Activated B cell treated with CpG ODN at 0.5 μM for 24 hours (primary cell): Measurements from ENCODE around the gene FNDC1. TPM values are rescaled to one million over a fixed set of nuclear protein-coding genes. Genes with fewer than 3 reads are reported as not detected.
"Not testable (repeated sequence)": the region's sequence is repeated elsewhere in the genome, so short reads cannot be mapped to it uniquely, and the experiment has no call there.

Experiments used
- ATAC-seq: fragments of 200-7000 bp; cut with Tn5 transposase; one replicate; pipeline ENCODE4 v1.10.0; 2021; ENCODE audit warnings: low read depth, mild to moderate bottlenecking, moderate library complexity
- CTCF ChIA-PET: fragments of 350-600 bp; sonication (Branson Sonifier 250); formaldehyde crosslinking; loops from one replicate; lab custom pipeline; 2021; ENCODE audit warnings: antibody characterized with exemption; lab: Charles Lee
- POLR2A ChIA-PET: fragments of 350-600 bp; sonication (Branson Sonifier 250); formaldehyde crosslinking; loops from one replicate; lab custom pipeline; 2021; ENCODE audit warnings: antibody characterized with exemption; lab: Charles Lee
- DNase-seq: peaks from one replicate; pipeline ENCODE4 v3.0.0; 2022
- H3K27ac Mint-ChIP-seq: one replicate; pipeline ENCODE4 v1.8.0; 2020; ENCODE audit warnings: mixed read lengths
- H3K27me3 Mint-ChIP-seq: one replicate; pipeline ENCODE4 v1.8.0; 2021; ENCODE audit warnings: mixed read lengths
- H3K36me3 Mint-ChIP-seq: one replicate; pipeline ENCODE4 v1.8.0; 2021; ENCODE audit warnings: low read depth, mixed read lengths
- H3K4me1 Mint-ChIP-seq: one replicate; pipeline ENCODE4 v1.8.0; 2021; ENCODE audit warnings: mixed read lengths
- H3K4me3 Mint-ChIP-seq: one replicate; pipeline ENCODE4 v1.8.0; 2020; ENCODE audit warnings: mild to moderate bottlenecking, mixed read lengths
- H3K9me3 Mint-ChIP-seq: one replicate; pipeline ENCODE4 v1.8.0; 2020; ENCODE audit warnings: mixed read lengths
- intact Hi-C: fragments of 100-400 bp; cut with micrococcal nuclease; formaldehyde crosslinking; loops from one replicate; pipeline ENCODE4 v1.15.1; 2024
- total RNA-seq: library from RNA; stranded (reverse); gene quantifications from 2 replicates; pipeline ENCODE4 v1.2.3, GENCODE V29; 2022
- TF ChIP-seq, protein P1 (sequence below): fragments of 200-600 bp; IDR thresholded peaks from one replicate; pipeline ENCODE4 v1.8.0; 2022; ENCODE audit warnings: antibody characterized with exemption, mild to moderate bottlenecking

Gene FNDC1
- total RNA-seq: not detected in 2 replicates

DNA sequence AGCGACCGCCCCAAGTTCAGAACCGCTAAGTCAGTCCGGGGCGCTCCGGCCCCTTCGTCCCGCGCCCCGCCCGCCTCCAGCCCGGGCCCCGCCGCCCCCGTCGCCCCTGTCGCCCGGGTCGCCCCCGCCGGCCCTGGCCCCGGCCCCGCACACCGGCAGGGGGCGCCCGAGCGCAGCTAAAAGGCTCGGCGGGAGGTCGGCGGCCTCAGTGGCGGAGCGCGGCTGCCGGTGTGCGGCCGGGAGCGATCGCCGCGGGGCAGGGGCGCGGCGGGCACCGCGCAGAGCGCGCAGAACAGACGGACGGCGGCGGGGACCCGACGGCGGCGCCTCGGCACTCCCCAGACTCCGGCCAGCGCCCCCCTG, at the start of gene FNDC1:
Gene FNDC1 (plus strand): TSS at position 208 of the 363 bp plus-strand sequence. CDS start 197 bp downstream, outside the sequence.
- no peaks in the 10 kb centered on the region for H3K36me3 Mint-ChIP-seq
- POLR2A ChIA-PET: no interaction called here
- DNase-seq: peak; percentile 74
- CTCF ChIA-PET: interaction anchor here (1.0 to 7.4 kb wide), 2 partner anchors 487 to 1287 kb away, joined by 3 to 90 read pairs; no protein-coding TSS in a partner anchor
- peak; percentile 84 for ATAC-seq
- TF ChIP-seq, protein P1, sequence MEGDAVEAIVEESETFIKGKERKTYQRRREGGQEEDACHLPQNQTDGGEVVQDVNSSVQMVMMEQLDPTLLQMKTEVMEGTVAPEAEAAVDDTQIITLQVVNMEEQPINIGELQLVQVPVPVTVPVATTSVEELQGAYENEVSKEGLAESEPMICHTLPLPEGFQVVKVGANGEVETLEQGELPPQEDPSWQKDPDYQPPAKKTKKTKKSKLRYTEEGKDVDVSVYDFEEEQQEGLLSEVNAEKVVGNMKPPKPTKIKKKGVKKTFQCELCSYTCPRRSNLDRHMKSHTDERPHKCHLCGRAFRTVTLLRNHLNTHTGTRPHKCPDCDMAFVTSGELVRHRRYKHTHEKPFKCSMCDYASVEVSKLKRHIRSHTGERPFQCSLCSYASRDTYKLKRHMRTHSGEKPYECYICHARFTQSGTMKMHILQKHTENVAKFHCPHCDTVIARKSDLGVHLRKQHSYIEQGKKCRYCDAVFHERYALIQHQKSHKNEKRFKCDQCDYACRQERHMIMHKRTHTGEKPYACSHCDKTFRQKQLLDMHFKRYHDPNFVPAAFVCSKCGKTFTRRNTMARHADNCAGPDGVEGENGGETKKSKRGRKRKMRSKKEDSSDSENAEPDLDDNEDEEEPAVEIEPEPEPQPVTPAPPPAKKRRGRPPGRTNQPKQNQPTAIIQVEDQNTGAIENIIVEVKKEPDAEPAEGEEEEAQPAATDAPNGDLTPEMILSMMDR: no peak
- intact Hi-C loops: loop anchor here (1.0 kb wide), 1 partner anchor 485 kb away; no protein-coding TSS in a partner anchor
- H3K27me3 Mint-ChIP-seq: peaks cover 63% of the 10 kb centered on the region
- no peaks in the 10 kb centered on the region for H3K9me3 Mint-ChIP-seq
- peak within 1 kb of the TSS; percentile 76 for H3K4me3 Mint-ChIP-seq
- H3K4me1 Mint-ChIP-seq: peaks cover 20% of the 10 kb centered on the region
- no peak within 1 kb of the TSS for H3K27ac Mint-ChIP-seq

DNA sequence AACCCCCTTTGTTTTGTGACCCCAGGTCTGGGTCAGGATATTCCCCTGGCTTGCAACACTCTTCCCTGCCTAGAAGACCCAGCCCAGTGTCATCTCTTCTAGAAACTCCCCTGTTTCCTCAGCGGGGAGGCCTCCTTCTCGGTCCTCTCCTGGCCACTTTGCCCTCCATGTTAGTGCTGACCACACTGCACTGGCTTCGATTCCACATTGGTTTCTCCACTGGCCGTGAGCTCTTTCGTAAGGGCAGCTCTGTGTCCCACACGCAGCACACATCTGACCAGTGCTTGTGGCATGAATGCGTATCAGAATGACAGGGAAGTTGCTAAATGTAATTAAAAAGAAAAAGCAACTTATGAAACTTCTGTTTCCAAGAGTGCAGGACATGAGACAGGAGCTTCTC, 49.4 kb upstream of the FNDC1 start:
- Mint-ChIP-seq H3K4me1 (peaks cover 86% of the 10 kb centered on the region), H3K27me3 (no peaks in the 10 kb centered on the region), H3K27ac (peak overlapping the region; percentile 79), H3K9me3 (peaks cover 2% of the 10 kb centered on the region), H3K4me3 (no peak overlapping the region), H3K36me3 (no peaks in the 10 kb centered on the region)
- no peak for ATAC-seq
- DNase-seq: no peak
- POLR2A ChIA-PET: interaction anchor here (6.2 to 10.6 kb wide), 3 partner anchors 8 to 80 kb away, joined by 81 to 145 read pairs (median 131); partner anchors contain the start of gene TAGAP
- CTCF ChIA-PET: interaction anchor here (1.0 to 6.9 kb wide), 2 partner anchors 14 to 111 kb away, joined by 7 to 67 read pairs; no protein-coding TSS in a partner anchor
- TF ChIP-seq, protein P1: no peak
- intact Hi-C loops: no loop called here

DNA sequence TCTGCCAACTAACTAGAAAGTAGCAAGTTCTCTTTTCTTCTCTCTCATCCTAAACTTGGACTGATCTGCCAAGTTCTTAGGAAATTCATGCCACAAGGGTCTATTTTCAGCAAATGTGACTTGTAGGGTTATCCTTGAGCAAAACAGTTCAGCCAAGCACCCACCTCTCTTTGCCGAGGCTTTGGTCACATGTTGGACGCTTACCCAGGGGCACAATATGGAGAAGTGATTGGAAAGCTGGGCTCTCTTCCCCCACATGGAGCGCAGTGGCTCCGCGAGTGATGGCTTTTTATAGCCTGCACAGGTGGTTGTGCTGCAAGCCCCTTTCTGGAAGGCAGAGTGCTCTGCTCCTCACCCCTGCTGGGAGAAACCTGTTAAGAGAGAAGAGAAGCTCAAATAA, 47.7 kb upstream of the FNDC1 start:
- ATAC-seq (no peak), DNase-seq (no peak)
- Mint-ChIP-seq H3K27ac (no peak overlapping the region), H3K4me3 (no peak overlapping the region), H3K36me3 (no peaks in the 10 kb centered on the region), H3K27me3 (no peaks in the 10 kb centered on the region), H3K4me1 (peaks cover 83% of the 10 kb centered on the region), H3K9me3 (peaks cover 2% of the 10 kb centered on the region)
- POLR2A ChIA-PET: interaction anchor here (10.6 kb wide), 1 partner anchor 14 kb away, joined by 145 read pairs; no protein-coding TSS in a partner anchor
- intact Hi-C loops: no loop called here
- CTCF ChIA-PET: interaction anchor here (2.1 to 2.4 kb wide), 2 partner anchors 12 to 113 kb away, joined by 5 to 7 read pairs; no protein-coding TSS in a partner anchor
- TF ChIP-seq, protein P1: no peak

DNA sequence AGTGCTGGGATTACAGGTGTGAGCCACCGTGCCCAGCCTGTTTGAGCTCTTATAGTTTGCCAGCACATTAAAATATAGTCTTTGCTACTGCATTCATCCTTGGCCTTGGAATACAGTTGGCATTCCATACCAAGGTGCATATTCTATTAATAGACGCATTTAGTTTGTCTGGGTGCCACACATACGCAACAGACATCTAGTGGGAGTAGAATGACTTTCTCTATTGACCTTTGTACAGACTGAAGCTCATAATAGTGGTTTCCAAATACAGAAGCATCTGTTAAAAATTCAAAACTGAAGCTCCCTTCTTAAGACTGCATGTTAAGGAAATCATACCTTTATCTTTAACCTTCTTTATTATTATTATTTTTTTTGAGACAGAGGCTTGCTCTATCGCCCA, 46.7 kb upstream of the FNDC1 start:
- Mint-ChIP-seq H3K9me3 (peaks cover 2% of the 10 kb centered on the region), H3K27ac (no peak overlapping the region), H3K27me3 (no peaks in the 10 kb centered on the region), H3K4me3 (no peak overlapping the region), H3K4me1 (peaks cover 83% of the 10 kb centered on the region), H3K36me3 (no peaks in the 10 kb centered on the region)
- CTCF ChIA-PET: interaction anchor here (0.8 to 2.4 kb wide), 3 partner anchors 12 to 114 kb away, joined by 3 to 7 read pairs (median 5); no protein-coding TSS in a partner anchor
- no peak for ATAC-seq
- POLR2A ChIA-PET: interaction anchor here (10.6 kb wide), 1 partner anchor 15 kb away, joined by 145 read pairs; no protein-coding TSS in a partner anchor
- no peak for DNase-seq
- intact Hi-C loops: no loop called here
- TF ChIP-seq, protein P1: no peak

DNA sequence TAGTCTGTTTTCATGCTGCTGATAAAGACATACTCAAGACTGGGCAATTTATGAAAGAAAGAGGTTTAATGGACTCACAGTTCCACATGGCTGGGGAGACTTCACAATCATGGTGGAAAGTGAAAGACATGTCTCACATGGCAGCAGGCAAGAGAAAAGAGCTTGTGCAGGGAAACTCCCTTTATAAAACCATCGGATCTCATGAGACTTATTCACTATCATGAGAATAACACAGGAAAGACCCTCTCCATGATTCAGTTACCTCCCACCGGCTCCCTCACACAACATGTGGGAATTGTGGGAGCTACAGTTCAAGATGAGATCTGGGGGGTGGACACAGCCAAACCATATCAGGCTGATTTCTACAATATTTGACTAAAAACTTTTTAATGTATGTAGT, 45.4 kb upstream of the FNDC1 start:
- DNase-seq, ATAC-seq, intact Hi-C loops, H3K9me3 Mint-ChIP-seq, H3K4me3 Mint-ChIP-seq, H3K36me3 Mint-ChIP-seq, H3K27me3 Mint-ChIP-seq: not testable (repeated sequence)
- CTCF ChIA-PET: interaction anchor here (0.7 to 2.1 kb wide), 3 partner anchors 11 to 19 kb away, joined by 5 to 10 read pairs (median 5); no protein-coding TSS in a partner anchor
- H3K27ac Mint-ChIP-seq: peak overlapping the region; percentile 53
- H3K4me1 Mint-ChIP-seq: peaks cover 82% of the 10 kb centered on the region
- POLR2A ChIA-PET: interaction anchor here (1.1 to 10.6 kb wide), 2 partner anchors 10 to 16 kb away, joined by 3 to 145 read pairs; no protein-coding TSS in a partner anchor
